RWPE2 (cell line): ENCODE data around the gene UBE2E1.
A peak's percentile ranks its signal among the peaks of the same experiment; 100 is the strongest.

Experiments used
- ATAC-seq: fragments of 200-7000 bp; cut with Tn5 transposase; 3 replicates; pipeline ENCODE4 v1.9.1; 2021; ENCODE audit warnings: low read depth
- DNase-seq: peaks from one replicate; pipeline ENCODE4 v3.0.0-alpha.2; 2020; ENCODE audit warnings: low spot score
- H3K27ac ChIP-seq: fragments of 450-650 bp; 2 replicates; pipeline ENCODE4 v1.5.1; 2017; ENCODE audit warnings: mild to moderate bottlenecking; ENCODE audit not compliant: poor library complexity, severe bottlenecking
- H3K27me3 ChIP-seq: fragments of 250-450 bp; sonication (Bioruptor Pico); 2 replicates; pipeline ENCODE4 v1.5.1; 2021; ENCODE audit warnings: mild to moderate bottlenecking, moderate library complexity; ENCODE audit not compliant: insufficient read depth, poor library complexity, severe bottlenecking
- H3K36me3 ChIP-seq: fragments of 250-450 bp; sonication (Bioruptor Pico); 2 replicates; pipeline ENCODE4 v1.5.1; 2020; ENCODE audit warnings: low read depth, mild to moderate bottlenecking, moderate library complexity
- H3K4me1 ChIP-seq: fragments of 250-450 bp; sonication (Bioruptor Pico); 2 replicates; pipeline ENCODE4 v1.5.1; 2021; ENCODE audit warnings: mild to moderate bottlenecking, moderate library complexity; ENCODE audit not compliant: insufficient read depth, poor library complexity, severe bottlenecking
- H3K4me3 ChIP-seq: fragments of 250-450 bp; sonication (Bioruptor Pico); 2 replicates; pipeline ENCODE4 v1.5.1; 2021; ENCODE audit warnings: mild to moderate bottlenecking, moderate library complexity; ENCODE audit not compliant: severe bottlenecking
- H3K9me3 ChIP-seq: fragments of 250-450 bp; sonication (Bioruptor Pico); 2 replicates; pipeline ENCODE4 v1.5.1; 2021; ENCODE audit warnings: mild to moderate bottlenecking, moderate library complexity; ENCODE audit not compliant: severe bottlenecking
- TF ChIP-seq, protein P1 (sequence below): fragments of 450-650 bp; IDR thresholded peaks from one replicate; pipeline ENCODE4 v1.5.1; 2017; ENCODE audit warnings: mild to moderate bottlenecking, moderate library complexity; ENCODE audit not compliant: poor library complexity, severe bottlenecking

Gene UBE2E1

GRCh38 chr3:23886311-23886710 lies 80.6 kb downstream of the UBE2E1 start:
- no peak overlapping the region for H3K4me3 ChIP-seq
- no peaks in the 10 kb centered on the region for H3K27me3 ChIP-seq
- TF ChIP-seq, protein P1, sequence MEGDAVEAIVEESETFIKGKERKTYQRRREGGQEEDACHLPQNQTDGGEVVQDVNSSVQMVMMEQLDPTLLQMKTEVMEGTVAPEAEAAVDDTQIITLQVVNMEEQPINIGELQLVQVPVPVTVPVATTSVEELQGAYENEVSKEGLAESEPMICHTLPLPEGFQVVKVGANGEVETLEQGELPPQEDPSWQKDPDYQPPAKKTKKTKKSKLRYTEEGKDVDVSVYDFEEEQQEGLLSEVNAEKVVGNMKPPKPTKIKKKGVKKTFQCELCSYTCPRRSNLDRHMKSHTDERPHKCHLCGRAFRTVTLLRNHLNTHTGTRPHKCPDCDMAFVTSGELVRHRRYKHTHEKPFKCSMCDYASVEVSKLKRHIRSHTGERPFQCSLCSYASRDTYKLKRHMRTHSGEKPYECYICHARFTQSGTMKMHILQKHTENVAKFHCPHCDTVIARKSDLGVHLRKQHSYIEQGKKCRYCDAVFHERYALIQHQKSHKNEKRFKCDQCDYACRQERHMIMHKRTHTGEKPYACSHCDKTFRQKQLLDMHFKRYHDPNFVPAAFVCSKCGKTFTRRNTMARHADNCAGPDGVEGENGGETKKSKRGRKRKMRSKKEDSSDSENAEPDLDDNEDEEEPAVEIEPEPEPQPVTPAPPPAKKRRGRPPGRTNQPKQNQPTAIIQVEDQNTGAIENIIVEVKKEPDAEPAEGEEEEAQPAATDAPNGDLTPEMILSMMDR = no peak
- DNase-seq (no peak), ATAC-seq (no peak)
- no peaks in the 10 kb centered on the region for H3K9me3 ChIP-seq
- H3K36me3 ChIP-seq = peaks cover 26% of the 10 kb centered on the region
- H3K4me1 ChIP-seq = peaks cover 10% of the 10 kb centered on the region
- no peak overlapping the region for H3K27ac ChIP-seq

DNA sequence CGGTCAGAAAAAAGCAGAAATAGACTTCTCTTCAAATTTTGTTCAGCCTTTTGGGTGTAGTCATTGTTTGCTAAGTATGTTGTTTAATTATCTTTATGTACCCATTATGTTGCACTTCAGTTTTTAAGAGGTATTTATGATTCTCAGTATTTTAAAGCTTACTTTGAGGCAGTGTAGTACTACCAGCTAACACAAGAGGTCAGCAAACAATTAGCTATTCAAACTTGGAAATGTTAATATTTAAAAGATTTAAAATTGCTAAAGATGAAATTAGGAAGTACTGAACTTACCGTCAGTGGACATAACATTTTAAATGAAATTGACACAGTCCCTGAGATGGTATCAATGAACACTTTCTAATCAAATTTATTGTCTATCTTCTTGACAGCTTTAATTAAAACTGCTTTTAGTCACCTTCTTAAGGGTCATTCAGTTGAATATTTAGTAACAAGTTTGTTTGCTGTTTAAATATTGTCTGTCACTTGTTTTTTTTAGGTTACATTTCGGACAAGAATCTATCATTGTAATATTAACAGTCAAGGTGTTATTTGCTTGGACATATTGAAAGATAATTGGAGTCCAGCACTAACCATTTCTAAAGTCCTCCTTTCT lies 83.0 kb downstream of the UBE2E1 start:
- TF ChIP-seq, protein P1 = peak; percentile 89
- no peak overlapping the region for H3K4me3 ChIP-seq
- no peaks in the 10 kb centered on the region for H3K27me3 ChIP-seq
- ATAC-seq (no peak), DNase-seq (no peak)
- H3K36me3 ChIP-seq = peaks cover 29% of the 10 kb centered on the region
- no peaks in the 10 kb centered on the region for H3K9me3 ChIP-seq
- H3K27ac ChIP-seq = no peak overlapping the region
- H3K4me1 ChIP-seq = peaks cover 10% of the 10 kb centered on the region

DNA sequence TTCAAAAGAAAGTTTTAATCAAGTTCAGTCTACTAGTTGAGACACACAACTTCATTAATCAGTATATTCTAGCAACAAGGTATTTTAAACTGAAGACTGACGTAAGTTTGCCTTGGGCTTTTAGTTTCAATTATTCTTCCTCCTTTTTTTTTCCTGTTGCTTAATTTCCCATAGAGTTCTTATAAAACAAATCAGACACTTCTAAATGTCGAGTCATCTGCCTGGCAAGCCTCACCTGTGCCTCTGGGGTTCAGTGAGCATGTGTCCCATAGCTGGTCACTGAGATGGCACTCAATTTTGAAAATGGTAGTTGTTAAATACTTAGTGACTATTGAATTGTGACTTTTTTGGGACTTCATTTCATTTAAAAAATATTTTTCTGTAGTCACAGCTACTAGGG lies 83.6 kb downstream of the UBE2E1 start:
- TF ChIP-seq, protein P1 = no peak
- DNase-seq (no peak), ATAC-seq (no peak)
- Histone ChIP-seq H3K36me3 (peaks cover 29% of the 10 kb centered on the region), H3K27me3 (no peaks in the 10 kb centered on the region), H3K27ac (no peak overlapping the region), H3K9me3 (no peaks in the 10 kb centered on the region), H3K4me3 (no peak overlapping the region), H3K4me1 (peaks cover 10% of the 10 kb centered on the region)

- ATAC-seq = no peak
- H3K36me3 ChIP-seq = peaks cover 29% of the 10 kb centered on the region
Measured at GRCh38 chr3:23889950-23890349, 84.2 kb downstream of the UBE2E1 start.

More at GRCh38 chr3:23889950-23890349, 84.2 kb downstream of the UBE2E1 start:
- TF ChIP-seq, protein P1 = no peak
- DNase-seq = no peak
- H3K27ac ChIP-seq = no peak overlapping the region
- no peak overlapping the region for H3K4me3 ChIP-seq
- peaks cover 8% of the 10 kb centered on the region for H3K4me1 ChIP-seq
- H3K27me3 ChIP-seq = no peaks in the 10 kb centered on the region
- H3K9me3 ChIP-seq = no peaks in the 10 kb centered on the region
